Aortic smooth muscle cell (primary cell): Measurements from ENCODE around the gene LCP2. TPM values are rescaled to one million over a fixed set of nuclear protein-coding genes. Genes with fewer than 3 reads are reported as not detected.

Experiments used
- total RNA-seq: library from RNA; depleted of rRNA; stranded (reverse); fragments of >200 nt; gene quantifications from 2 replicates; pipeline ENCODE4 v1.2.3, GENCODE V29; 2014

Gene LCP2
- not detected in 2 replicates for total RNA-seq

DNA sequence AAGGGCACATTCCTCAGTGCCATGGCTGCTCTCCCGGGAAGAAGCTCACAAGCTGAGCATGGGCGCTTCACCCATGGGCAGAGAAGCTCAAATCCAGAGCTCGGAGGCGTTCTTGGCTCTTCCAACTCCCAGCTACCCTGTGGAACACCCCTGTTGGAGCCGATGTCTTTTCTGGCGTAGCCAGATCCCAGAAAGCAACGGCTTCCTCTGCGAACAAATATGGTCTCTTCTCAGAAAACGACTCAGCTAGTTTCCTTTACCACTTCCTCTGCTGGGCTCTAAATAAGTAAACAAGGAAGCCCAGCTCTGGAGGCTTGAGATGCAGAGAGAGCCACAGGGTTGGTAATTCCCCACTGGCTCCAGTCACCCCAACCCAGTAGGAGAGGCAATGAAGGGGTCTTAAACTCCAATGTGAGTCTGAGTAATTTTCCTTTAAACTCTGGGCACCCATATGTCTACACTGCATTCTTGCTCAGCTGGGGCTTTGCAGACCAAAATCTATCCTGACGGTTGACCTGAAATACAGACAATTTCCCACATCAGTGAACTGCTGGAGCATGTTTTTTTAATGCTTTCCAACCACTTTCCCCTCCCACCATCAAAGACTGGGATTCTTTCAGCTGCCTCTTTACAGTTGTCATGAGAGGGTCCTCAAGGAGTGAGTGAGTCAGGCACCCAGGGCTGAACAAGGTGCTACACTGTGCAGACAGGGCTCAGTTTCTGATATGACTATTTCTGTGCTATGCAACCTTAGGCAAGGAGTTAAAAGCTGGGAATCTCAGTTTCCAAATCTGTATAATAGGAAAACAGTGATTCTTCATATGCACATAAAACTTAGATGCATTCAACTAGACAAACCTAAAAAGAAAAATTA is at the start of gene LCP2:
Gene LCP2 (minus strand): TSS at position 189 of the 874 bp plus-strand sequence. CDS start 166 bp downstream, at position 23.

GRCh38 chr5:170232786-170233185 is 64.8 kb downstream of the LCP2 start, which contains the start of gene C5orf58:
TSS of gene C5orf58 (plus strand) at chr5:170232985. CDS start at chr5:170234977, 1,992 bp downstream.

Other genes starting within 250 kb of the LCP2 start
- gene FOXI1, start 191.9 kb downstream of the LCP2 start, total RNA-seq, result not detected in 2 replicates
- gene C5orf58, start 64.8 kb downstream of the LCP2 start, total RNA-seq, result 0.26 TPM in 1 of 2 replicates, not detected in the other
- 0.99 and 1.3 TPM in 2 replicates for gene KCNMB1, start 91.6 kb upstream of the LCP2 start, total RNA-seq
- not detected in 2 replicates for gene KCNIP1, start 206.2 kb upstream of the LCP2 start, total RNA-seq